A673 (cell line): Measurements from ENCODE around the gene WNK2.

Experiments used
- CTCF ChIP-seq: fragments of 300-800, 200-600 bp; sonication (generic); conservative IDR thresholded peaks from 2 replicates; pipeline ENCODE4 v1.5.1; 2017; ENCODE audit warnings: low read depth, mild to moderate bottlenecking, antibody characterized with exemption, low read length, moderate library complexity, mixed read lengths
- EZH2 ChIP-seq: fragments of 200-600 bp; sonication (generic); IDR thresholded peaks from 2 replicates; pipeline ENCODE4 v1.6.1; 2017; ENCODE audit warnings: borderline replicate concordance, low read depth, mild to moderate bottlenecking, mixed read lengths, antibody characterized with exemption, low read length; ENCODE audit not compliant: poor library complexity, severe bottlenecking

GRCh38 chr9:93261281-93261680 lies 77.3 kb downstream of the WNK2 start:
- no peak for TF ChIP-seq CTCF
- TF ChIP-seq EZH2, result no peak
